Right cardiac atrium (tissue), 5 donors: ENCODE results near the gene CACNA1B. TPM values are rescaled to one million over a fixed set of nuclear protein-coding genes. Genes with fewer than 3 reads are reported as not detected.

Source experiments
- ATAC-seq, 2 donors: fragments of 200-7000 bp; cut with Tn5 transposase; one replicate each; pipeline versions ENCODE4 v1.8.0 to v1.9.1; 2020; ENCODE audit warnings: moderate library complexity in 2 of 2, mild to moderate bottlenecking in 1 of 2
- DNase-seq, 3 donors: peaks; one replicate each; pipeline ENCODE4 v3.0.0-alpha.2; 2020
- H3K27ac ChIP-seq: one replicate; pipeline ENCODE4 v1.5.1; 2013; ENCODE audit warnings: mild to moderate bottlenecking, low read length, control low read depth, moderate library complexity
- H3K27me3 ChIP-seq: one replicate; pipeline ENCODE4 v1.6.1; 2013; ENCODE audit not compliant: control insufficient read depth, insufficient read depth
- H3K4me1 ChIP-seq: one replicate; pipeline ENCODE4 v1.6.1; 2013; ENCODE audit warnings: low read length; ENCODE audit not compliant: control insufficient read depth, insufficient read depth
- H3K4me3 ChIP-seq: one replicate; pipeline ENCODE4 v1.5.1; 2013; ENCODE audit warnings: low read length, control low read depth
- H3K9me3 ChIP-seq: one replicate; pipeline ENCODE4 v1.6.1; 2013; ENCODE audit warnings: low read length; ENCODE audit not compliant: control insufficient read depth
- WGBS: extraction: QIAGEN DNeasy Blood & Tissue Kit; methylation state at CpG from one replicate; pipeline ENCODE4 v1.1.7; 2013; 5-methylcytosine and 5-hydroxymethylcytosine counted together
- intact Hi-C, 4 donors: fragments of 100-400 bp; cut with DNase I; formaldehyde crosslinking; loops; one replicate each; pipeline versions ENCODE4 v1.11.0 to v1.14.0; 2022 to 2023
- polyA plus RNA-seq: library from polyadenylated mRNA; stranded (reverse); fragments of 200-250 nt; gene quantifications from one replicate; pipeline ENCODE4 v1.2.3, GENCODE V29; 2013
- total RNA-seq, 4 donors: library from RNA; stranded (reverse); fragmentation: NEBNext Ultra II Directional; extraction: Animal tissue kit (Norgen Biotek cat#: 25700); gene quantifications; one replicate each; pipeline ENCODE4 v1.2.1, GENCODE V29; 2021
- donor health status: healthy with polysubstance abuse.
- donor health status: DM: no; HTN: yes; CAD: no.
- donor health status: DM: no; HTN: no; CAD: no.
- donor health status: DM: no; HTN: yes; CAD: no; lungs with severe emphysema.
- donor health status: DM: yes; HTN: yes; CAD: no.

Gene CACNA1B
- total and polyA plus RNA-seq, 5 donors = 0.05 to 0.44 (median 0.09) TPM

DNA sequence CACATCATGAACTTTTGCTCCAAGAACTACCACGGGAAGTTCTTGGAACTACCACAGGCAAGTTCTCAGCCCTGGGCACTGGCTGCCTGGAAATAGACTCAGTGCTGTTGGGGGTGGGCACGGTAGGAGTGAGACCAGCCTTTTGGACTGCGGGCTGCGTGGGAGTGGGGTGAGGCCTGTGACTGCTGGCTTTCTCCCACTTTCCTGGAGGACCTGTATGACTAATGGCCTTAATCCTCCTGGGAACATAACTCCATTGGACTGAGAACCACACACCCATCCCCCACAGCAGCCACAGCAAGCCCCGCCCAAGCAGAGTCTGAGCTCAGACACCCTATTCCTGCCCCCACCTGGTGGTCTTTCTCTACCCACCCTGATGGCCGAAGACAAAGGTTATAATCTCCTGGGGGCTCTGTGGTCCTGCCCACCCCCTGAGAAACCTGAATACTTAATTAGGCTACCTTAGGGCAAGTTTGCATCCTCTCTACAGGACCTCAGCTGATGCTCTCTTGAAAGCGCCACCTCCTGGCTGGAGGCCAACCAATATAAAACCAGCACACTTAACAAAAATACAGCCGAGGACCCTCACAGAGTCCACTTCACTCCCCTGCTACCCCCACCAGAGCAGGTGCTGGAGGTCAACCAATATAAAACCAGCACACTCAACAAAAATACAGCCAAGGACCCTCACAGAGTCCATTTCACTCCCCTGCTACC lies 112.6 kb downstream of the CACNA1B start:
- H3K27ac ChIP-seq = no peak overlapping the region
- intact Hi-C loops = no loop called here
- H3K4me1 ChIP-seq = no peaks in the 10 kb centered on the region
- no peak overlapping the region for H3K4me3 ChIP-seq
- WGBS = 82% methylated on average over 8 of the region's 8 CpGs
- no peak for ATAC-seq
- no peaks in the 10 kb centered on the region for H3K27me3 ChIP-seq
- DNase-seq = peak in 1 of 3 donors; percentile 5
- H3K9me3 ChIP-seq = no peaks in the 10 kb centered on the region

DNA sequence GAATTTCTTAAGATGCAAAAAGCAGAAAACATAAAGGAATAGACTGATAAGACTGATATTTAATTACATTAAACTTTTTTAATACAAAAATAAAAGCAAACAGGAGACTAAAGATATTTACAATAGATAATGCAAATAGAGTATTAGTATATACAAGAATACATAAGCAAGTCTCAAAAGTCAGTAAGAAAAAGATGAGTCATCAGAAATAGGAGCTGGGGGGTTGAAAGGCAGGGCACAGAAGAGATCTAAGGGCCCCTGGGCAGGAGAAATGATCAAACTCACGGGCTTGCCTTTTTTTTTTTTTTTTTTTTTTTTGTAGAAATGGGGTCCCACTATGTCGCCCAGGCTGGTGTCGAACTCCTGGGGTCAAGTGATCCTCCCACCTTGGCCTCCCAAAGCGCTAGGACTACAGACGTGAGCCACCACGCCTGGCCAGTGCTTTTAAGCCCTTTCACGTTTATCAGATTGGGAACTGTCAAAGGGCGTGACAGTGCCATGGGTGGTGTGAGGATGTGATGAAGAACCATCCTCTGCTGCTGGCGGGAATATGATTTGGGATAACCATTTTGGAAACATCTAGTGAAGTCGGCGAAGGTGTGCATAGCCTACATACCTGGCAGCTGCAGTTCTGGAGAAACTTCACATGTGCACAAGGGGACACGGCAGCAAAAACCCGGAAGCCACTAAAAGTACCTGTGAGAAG lies 126.1 kb downstream of the CACNA1B start:
- intact Hi-C loops = no loop called here
- no peaks in the 10 kb centered on the region for H3K27me3 ChIP-seq
- no peak overlapping the region for H3K27ac ChIP-seq
- DNase-seq = no peak
- no peak for ATAC-seq
- H3K4me3 ChIP-seq = no peak overlapping the region
- no peaks in the 10 kb centered on the region for H3K9me3 ChIP-seq
- WGBS = 85% methylated on average over 13 of the region's 13 CpGs
- H3K4me1 ChIP-seq = no peaks in the 10 kb centered on the region

DNA sequence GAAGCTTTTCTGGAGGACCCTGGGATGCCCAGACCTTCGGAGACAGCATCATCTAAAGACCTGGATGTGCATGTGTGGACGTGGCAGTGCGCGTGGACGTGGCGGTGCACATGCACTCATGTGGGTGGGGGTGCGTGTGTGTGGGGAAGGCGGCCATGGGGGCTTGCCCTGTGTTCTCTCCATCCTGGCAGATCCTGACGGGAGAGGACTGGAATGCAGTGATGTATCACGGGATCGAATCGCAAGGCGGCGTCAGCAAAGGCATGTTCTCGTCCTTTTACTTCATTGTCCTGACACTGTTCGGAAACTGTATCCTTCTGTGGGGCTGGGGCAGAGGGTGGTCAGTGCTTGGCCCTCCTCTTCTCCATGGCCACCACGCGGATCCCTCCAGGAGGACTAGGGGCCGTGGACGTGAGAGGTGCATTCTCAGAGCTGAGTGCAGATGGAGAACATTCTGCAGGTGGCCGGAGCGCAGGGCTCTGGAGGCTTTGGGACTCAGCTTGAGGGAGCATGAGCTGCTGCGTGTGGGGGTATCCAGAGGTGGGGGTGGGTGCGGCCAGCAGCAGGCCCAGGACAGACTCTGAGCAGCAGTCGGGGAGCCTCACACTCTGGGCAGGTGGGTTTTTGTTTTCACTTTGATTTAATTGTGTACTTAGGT lies 129.1 kb downstream of the CACNA1B start:
- H3K27ac ChIP-seq = no peak overlapping the region
- 88% methylated on average over 25 of the region's 25 CpGs for WGBS
- no peak for DNase-seq
- no peaks in the 10 kb centered on the region for H3K4me1 ChIP-seq
- ATAC-seq = no peak
- intact Hi-C loops = no loop called here
- no peaks in the 10 kb centered on the region for H3K27me3 ChIP-seq
- H3K9me3 ChIP-seq = no peaks in the 10 kb centered on the region
- H3K4me3 ChIP-seq = no peak overlapping the region

DNA sequence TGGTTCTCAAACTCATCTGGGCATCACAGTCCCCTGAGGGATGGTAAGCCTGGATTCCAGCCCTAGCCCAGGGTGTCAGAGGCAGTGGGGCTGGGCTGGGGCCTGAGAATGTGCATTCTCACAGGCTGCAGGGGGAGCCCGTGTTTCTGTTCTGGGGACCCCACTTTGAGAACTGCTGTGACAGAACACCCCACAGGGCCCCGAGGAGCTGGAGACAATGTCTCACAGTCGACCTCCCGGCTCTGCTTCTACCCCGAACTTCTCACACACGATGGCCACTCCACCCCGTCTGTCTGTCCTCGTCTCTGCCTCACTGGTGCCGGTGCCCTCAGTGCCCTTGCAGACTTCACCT lies 130.0 kb downstream of the CACNA1B start:
- intact Hi-C loops = no loop called here
- H3K9me3 ChIP-seq = no peaks in the 10 kb centered on the region
- no peaks in the 10 kb centered on the region for H3K4me1 ChIP-seq
- WGBS = 86% methylated on average over 9 of the region's 9 CpGs
- H3K27me3 ChIP-seq = no peaks in the 10 kb centered on the region
- no peak overlapping the region for H3K27ac ChIP-seq
- ATAC-seq = no peak
- no peak overlapping the region for H3K4me3 ChIP-seq
- DNase-seq = no peak

DNA sequence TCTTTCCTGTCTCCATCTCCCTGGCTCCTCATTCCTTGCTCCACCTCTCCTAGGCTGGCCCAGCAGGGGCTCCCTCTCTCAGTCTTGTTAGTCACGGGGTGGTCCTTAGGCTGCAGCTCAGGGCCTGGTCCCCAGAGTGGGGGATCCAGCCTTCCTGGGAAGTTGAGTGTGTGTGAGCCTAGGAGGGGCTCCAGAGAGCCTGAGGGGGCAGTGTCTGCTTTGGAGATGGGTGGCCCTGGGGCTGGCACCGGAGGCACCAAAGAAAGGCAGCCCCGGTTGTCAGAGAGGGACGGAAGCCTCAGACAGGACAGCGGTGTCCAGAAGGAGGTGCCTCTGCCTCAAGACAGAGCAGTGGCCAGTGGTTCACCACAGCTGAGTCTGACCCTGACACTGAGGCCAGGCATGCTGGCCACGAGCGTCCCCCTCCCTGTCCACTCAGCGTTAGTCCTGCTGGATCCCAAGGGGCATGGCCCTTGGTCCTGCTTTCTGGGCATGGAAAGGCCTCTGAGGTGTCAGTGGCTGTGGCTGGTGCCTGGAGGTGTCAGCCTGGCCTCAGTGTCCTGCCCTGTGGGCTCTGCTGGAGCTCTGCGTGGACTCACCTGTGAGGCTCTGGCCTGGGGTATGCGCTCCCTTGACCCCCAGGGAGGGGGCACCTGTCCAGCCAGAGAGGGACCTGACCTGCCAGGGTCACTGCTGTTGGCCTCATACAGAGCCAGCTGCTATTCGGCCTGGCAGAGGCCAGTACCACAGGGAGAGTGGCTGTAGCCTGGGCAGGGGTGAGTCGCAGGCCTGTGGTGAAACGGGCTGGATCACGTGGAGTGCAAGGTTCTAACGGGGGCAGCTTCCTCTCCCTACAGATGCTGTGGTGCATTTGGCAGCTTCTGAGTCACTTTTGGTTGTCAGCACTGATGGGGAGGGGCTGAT lies 130.6 kb downstream of the CACNA1B start:
- H3K4me1 ChIP-seq = no peaks in the 10 kb centered on the region
- H3K27me3 ChIP-seq = no peaks in the 10 kb centered on the region
- intact Hi-C loops = no loop called here
- no peak overlapping the region for H3K4me3 ChIP-seq
- no peak overlapping the region for H3K27ac ChIP-seq
- H3K9me3 ChIP-seq = no peaks in the 10 kb centered on the region
- 78% methylated on average over 15 of the region's 15 CpGs for WGBS
- DNase-seq = no peak
- no peak for ATAC-seq

DNA sequence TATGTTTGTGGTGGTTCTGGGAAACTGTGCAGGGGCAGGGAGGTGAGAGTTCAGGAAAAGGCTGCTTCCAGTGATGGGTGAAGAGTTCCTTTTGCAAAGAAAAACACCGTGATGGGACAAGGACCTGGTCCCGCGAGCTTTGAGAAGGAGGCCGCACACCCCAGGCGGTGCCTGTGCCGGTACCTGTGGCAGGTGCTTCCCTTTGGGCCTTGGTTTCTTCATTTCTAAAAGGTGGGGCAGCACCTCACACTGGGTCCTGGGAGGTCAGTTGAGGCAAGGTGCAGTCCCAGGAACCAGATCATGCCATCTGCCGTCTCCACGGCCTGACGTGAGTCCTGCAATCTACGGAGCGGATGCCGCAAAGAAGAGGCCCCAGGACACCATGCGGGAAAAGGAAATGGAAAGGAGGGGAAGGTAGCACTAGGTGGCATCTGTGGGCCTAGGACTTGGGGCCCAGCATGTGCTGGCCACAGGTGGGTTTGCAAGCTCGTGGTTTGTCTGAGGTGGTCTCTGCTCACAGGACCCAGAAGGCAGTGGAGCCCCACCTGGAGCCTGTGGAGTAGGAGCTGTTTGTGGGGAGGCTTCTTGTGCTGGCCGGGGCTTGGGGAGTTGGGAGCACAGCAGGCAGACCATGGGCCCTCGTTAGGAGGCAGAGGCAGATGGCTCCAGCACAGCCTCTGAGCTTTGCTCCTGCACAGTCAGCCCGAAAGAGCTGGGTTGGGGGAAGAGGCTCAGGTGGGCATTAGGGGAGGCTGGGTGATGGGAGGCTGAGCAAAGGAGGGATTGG lies 131.6 kb downstream of the CACNA1B start:
- WGBS = 87% methylated on average over 17 of the region's 17 CpGs
- ATAC-seq = no peak
- Histone ChIP-seq H3K27ac (no peak overlapping the region), H3K4me1 (no peaks in the 10 kb centered on the region), H3K9me3 (no peaks in the 10 kb centered on the region), H3K4me3 (no peak overlapping the region), H3K27me3 (no peaks in the 10 kb centered on the region)
- intact Hi-C loops = no loop called here
- no peak for DNase-seq

DNA sequence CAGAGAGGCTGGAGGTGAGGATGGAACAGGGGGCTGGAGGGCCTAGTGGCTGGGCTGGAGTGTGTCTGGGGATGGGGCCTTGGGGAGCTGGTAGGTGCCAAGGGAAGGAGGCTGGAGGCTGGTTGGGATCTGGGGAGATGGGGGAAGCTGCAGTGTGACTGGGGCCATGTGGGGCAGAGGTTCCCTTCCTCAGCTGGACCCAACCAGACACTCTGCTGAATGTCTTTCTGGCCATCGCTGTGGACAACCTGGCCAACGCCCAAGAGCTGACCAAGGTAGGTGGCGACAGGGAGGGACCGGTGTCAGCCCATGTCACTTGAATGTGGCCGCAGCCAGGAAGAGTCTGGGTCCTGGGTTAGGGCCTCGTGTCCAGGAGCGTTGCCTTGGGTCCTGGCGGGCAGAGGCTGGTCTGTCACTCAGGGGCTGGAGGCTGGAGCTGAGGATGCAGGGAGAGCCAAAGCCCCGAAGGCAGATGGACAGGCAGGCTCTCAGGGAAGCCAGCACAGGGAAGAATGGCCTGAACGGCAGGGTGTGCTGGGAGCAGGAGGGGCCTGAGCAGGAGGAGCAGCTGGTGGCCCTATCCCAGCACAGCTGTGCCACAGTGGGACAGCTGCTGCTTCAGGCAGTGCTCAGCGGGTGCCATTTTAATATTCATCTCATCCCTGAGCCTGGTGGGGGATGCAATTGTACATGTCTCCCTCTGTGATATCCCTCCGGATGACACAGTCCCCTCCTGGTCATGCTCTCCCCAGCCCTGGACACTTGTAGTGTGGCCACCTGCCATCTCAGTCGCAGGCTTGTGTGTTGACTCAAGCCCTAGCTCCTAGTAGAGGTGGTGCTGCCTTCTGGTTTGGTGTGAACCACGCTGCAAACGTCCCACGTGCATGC lies 132.5 kb downstream of the CACNA1B start:
- H3K27me3 ChIP-seq = no peaks in the 10 kb centered on the region
- no peak overlapping the region for H3K4me3 ChIP-seq
- intact Hi-C loops = no loop called here
- DNase-seq (no peak), ATAC-seq (no peak)
- no peak overlapping the region for H3K27ac ChIP-seq
- H3K9me3 ChIP-seq = no peaks in the 10 kb centered on the region
- WGBS = 71% methylated on average over 16 of the region's 16 CpGs
- no peaks in the 10 kb centered on the region for H3K4me1 ChIP-seq

DNA sequence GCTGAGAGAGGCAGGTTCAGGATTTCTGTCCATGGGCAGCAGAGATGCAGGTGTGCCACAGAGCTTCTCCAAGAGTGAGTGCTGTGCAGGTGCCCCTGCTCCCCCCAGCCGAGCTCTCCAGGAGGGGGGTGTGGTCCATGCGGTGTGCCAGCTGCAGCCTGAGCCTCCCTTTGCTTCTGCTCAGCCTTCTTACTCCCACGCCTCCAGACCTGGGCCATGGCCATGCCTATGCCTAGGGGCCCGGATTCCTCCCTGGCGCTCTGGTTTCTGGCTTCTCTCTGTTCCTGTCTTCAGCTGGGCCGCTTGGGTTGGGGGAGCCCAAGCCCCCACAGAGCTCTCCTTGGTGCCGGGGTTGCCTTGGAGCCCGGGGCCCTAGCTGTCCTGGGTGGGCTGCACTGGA lies 133.3 kb downstream of the CACNA1B start:
- WGBS = 73% methylated on average over 8 of the region's 8 CpGs
- H3K27ac ChIP-seq = no peak overlapping the region
- H3K27me3 ChIP-seq = no peaks in the 10 kb centered on the region
- DNase-seq (no peak), ATAC-seq (no peak)
- intact Hi-C loops = no loop called here
- no peaks in the 10 kb centered on the region for H3K9me3 ChIP-seq
- no peak overlapping the region for H3K4me3 ChIP-seq
- no peaks in the 10 kb centered on the region for H3K4me1 ChIP-seq

DNA sequence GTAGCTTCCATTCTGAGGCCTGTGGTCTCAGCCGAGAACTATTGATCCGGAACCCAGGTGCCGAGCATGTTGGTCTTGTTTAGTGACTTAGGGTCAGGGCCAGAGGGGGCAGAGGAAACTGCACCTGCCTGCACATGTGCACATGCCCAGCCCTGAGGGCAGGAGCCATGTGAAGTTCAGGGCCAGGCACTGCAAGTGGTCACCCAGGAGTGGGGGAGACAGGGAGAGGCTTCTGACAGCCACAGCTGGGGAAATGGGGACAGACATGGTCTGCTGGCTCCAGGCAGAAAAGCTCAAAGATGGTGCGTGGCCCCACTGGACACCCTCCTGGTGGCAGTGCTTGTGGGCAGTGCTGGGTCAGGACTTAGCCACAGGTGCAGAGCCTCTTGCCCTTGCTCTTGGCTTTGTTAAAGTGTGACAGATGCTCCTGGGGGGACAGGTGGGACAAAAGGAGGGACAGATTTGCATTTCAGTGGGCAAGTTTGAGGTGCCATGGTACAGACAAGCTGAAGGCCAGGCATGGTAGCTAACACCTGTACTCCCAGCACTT lies 134.4 kb downstream of the CACNA1B start:
- ATAC-seq (no peak), DNase-seq (no peak)
- intact Hi-C loops = no loop called here
- WGBS = 92% methylated on average over 4 of the region's 4 CpGs
- no peaks in the 10 kb centered on the region for H3K9me3 ChIP-seq
- no peaks in the 10 kb centered on the region for H3K4me1 ChIP-seq
- H3K27me3 ChIP-seq = no peaks in the 10 kb centered on the region
- H3K27ac ChIP-seq = no peak overlapping the region
- no peak overlapping the region for H3K4me3 ChIP-seq
